Gastrocnemius medialis (tissue), 4 donors: ENCODE data around the gene C5orf47.

Source experiments
- POLR2A ChIP-seq, 2 donors: fragments of 450-650 bp; IDR thresholded peaks; one replicate each; pipeline ENCODE4 v1.6.1; 2017; ENCODE audit warnings: antibody characterized with exemption in 2 of 2, mild to moderate bottlenecking in 2 of 2, moderate library complexity in 2 of 2
- TF ChIP-seq, protein P1 (sequence below), 5 experiments: fragments of 450-650 bp in 3 of 5; fragments of 200-600 bp in 2 of 5; sonication (generic) in 2 of 5; IDR thresholded peaks in 4 of 5; conservative IDR thresholded peaks in 1 of 5; 1 replicate in 4 of 5; 2 replicates in 1 of 5; pipeline ENCODE4 v1.5.1; 2016 to 2019; ENCODE audit warnings: antibody characterized with exemption in 5 of 5, mild to moderate bottlenecking in 3 of 5, moderate library complexity in 3 of 5

DNA sequence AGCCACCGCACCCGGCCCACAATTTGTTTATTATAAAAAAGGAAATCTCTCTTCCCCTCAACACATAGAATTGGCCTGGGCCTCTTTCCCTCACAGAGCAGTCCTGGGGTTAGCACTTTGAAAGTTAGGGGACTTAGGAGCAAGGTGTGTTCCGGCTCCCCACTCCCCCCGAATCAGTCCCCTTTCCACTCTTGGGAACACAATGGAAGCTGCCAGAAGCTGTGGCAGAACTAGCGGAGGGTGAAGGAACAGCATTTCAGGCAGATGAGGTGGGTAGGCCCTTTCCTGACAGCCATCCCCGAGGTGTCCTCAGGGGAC is 16.4 kb upstream of the C5orf47 start:
- TF ChIP-seq, protein P1, sequence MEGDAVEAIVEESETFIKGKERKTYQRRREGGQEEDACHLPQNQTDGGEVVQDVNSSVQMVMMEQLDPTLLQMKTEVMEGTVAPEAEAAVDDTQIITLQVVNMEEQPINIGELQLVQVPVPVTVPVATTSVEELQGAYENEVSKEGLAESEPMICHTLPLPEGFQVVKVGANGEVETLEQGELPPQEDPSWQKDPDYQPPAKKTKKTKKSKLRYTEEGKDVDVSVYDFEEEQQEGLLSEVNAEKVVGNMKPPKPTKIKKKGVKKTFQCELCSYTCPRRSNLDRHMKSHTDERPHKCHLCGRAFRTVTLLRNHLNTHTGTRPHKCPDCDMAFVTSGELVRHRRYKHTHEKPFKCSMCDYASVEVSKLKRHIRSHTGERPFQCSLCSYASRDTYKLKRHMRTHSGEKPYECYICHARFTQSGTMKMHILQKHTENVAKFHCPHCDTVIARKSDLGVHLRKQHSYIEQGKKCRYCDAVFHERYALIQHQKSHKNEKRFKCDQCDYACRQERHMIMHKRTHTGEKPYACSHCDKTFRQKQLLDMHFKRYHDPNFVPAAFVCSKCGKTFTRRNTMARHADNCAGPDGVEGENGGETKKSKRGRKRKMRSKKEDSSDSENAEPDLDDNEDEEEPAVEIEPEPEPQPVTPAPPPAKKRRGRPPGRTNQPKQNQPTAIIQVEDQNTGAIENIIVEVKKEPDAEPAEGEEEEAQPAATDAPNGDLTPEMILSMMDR (IDR thresholded peaks at IDR 0.05 in 4 of 5, conservative IDR thresholded peaks at IDR 0.05 in 1 of 5) = no peak
- TF ChIP-seq POLR2A (IDR thresholded peaks at IDR 0.05) = no peak
